Mesenchymal stem cell (in vitro differentiated cells and primary cell): ENCODE results near the gene LHFPL6.

Experiments used
- DNase-seq: peaks from one replicate; pipeline ENCODE4 v3.0.0-alpha.2; 2013
- H2AFZ ChIP-seq: one replicate; pipeline ENCODE4 v1.6.1; 2013; ENCODE audit warnings: low read depth, mild to moderate bottlenecking, control low read depth, inconsistent platforms, low read length, moderate library complexity
- H2AK5ac ChIP-seq: 2 replicates; pipeline ENCODE4 v1.6.1; 2013; ENCODE audit warnings: low read length, moderate library complexity, mild to moderate bottlenecking, inconsistent platforms; ENCODE audit not compliant: severe bottlenecking
- H2BK120ac ChIP-seq: one replicate; pipeline ENCODE4 v1.6.1; 2013; ENCODE audit warnings: low read depth, mild to moderate bottlenecking, inconsistent platforms, low read length, moderate library complexity
- H2BK12ac ChIP-seq, 2 experiments: one replicate each; pipeline ENCODE4 v1.6.1; 2013; ENCODE audit warnings: inconsistent platforms in 2 of 2, low read length in 2 of 2, mild to moderate bottlenecking in 2 of 2, moderate library complexity in 2 of 2, control low read depth in 1 of 2
- H2BK15ac ChIP-seq: one replicate; pipeline ENCODE4 v1.6.1; 2013; ENCODE audit warnings: mild to moderate bottlenecking, low read depth, inconsistent platforms; ENCODE audit not compliant: poor library complexity, severe bottlenecking
- H2BK5ac ChIP-seq: 2 replicates; pipeline ENCODE4 v1.6.1; 2013; ENCODE audit warnings: low read depth, mild to moderate bottlenecking, low read length, control low read depth, inconsistent platforms; ENCODE audit not compliant: poor library complexity, severe bottlenecking
- H3K14ac ChIP-seq, 2 experiments: one replicate each; pipeline ENCODE4 v1.6.1; 2013; ENCODE audit warnings: inconsistent platforms in 2 of 2, low read length in 2 of 2, control low read depth in 1 of 2, mild to moderate bottlenecking in 1 of 2, moderate library complexity in 1 of 2
- H3K18ac ChIP-seq, 2 experiments: one replicate each; pipeline ENCODE4 v1.6.1; 2013; ENCODE audit warnings: inconsistent platforms in 2 of 2, low read length in 2 of 2, control low read depth in 1 of 2, low read depth in 1 of 2, mild to moderate bottlenecking in 1 of 2
- H3K23ac ChIP-seq, 2 experiments: one replicate each; pipeline ENCODE4 v1.6.1; 2013; ENCODE audit warnings: inconsistent platforms in 2 of 2, low read length in 2 of 2, mild to moderate bottlenecking in 2 of 2, moderate library complexity in 2 of 2, control low read depth in 1 of 2
- H3K27ac ChIP-seq: 2 replicates; pipeline ENCODE4 v1.5.1; 2013; ENCODE audit warnings: mild to moderate bottlenecking, moderate library complexity, low read length, control low read depth, inconsistent platforms; ENCODE audit not compliant: poor library complexity, severe bottlenecking
- H3K27me3 ChIP-seq, 2 experiments: 2 replicates each; pipeline versions ENCODE4 v1.6.1 to v1.7.0; 2013; ENCODE audit warnings: low read length in 2 of 2, mild to moderate bottlenecking in 2 of 2, moderate library complexity in 2 of 2, control low read depth in 1 of 2, inconsistent platforms in 1 of 2; ENCODE audit not compliant: control insufficient read depth in 1 of 2, insufficient read depth in 1 of 2
- H3K36me3 ChIP-seq, 2 experiments: 2 replicates each; pipeline versions ENCODE4 v1.6.1 to v1.7.0; 2013; ENCODE audit warnings: low read length in 2 of 2, control low read depth in 1 of 2, inconsistent platforms in 1 of 2, low read depth in 1 of 2, mild to moderate bottlenecking in 1 of 2; ENCODE audit not compliant: insufficient read depth in 2 of 2, control insufficient read depth in 1 of 2
- H3K4ac ChIP-seq, 2 experiments: one replicate each; pipeline ENCODE4 v1.6.1; 2013; ENCODE audit warnings: inconsistent platforms in 2 of 2, low read length in 2 of 2, mild to moderate bottlenecking in 2 of 2, moderate library complexity in 2 of 2, control low read depth in 1 of 2, low read depth in 1 of 2
- H3K4me1 ChIP-seq: 2 replicates; pipeline ENCODE4 v1.6.1; 2013; ENCODE audit warnings: low read depth, low read length, control low read depth; ENCODE audit not compliant: control insufficient read depth, insufficient read depth
- H3K4me2 ChIP-seq: 2 replicates; pipeline ENCODE4 v1.6.1; 2013; ENCODE audit warnings: low read length, mild to moderate bottlenecking, inconsistent platforms; ENCODE audit not compliant: poor library complexity, severe bottlenecking
- H3K4me3 ChIP-seq, 2 experiments: 2 replicates each; pipeline versions ENCODE4 v1.5.1 to v1.7.0; 2013; ENCODE audit warnings: low read length in 2 of 2, mild to moderate bottlenecking in 2 of 2, control low read depth in 1 of 2, low read depth in 1 of 2; ENCODE audit not compliant: insufficient read depth in 1 of 2
- H3K79me1 ChIP-seq: replicated peaks from 2 replicates; pipeline ENCODE4 v1.6.1; 2013; ENCODE audit warnings: mild to moderate bottlenecking, control low read depth, low read length, inconsistent platforms; ENCODE audit not compliant: poor library complexity, severe bottlenecking
- H3K9ac ChIP-seq: 2 replicates; pipeline ENCODE4 v1.7.0; 2013; ENCODE audit warnings: mild to moderate bottlenecking, low read length, moderate library complexity
- H3K9me3 ChIP-seq: 2 replicates; pipeline ENCODE4 v1.7.0; 2013; ENCODE audit warnings: mild to moderate bottlenecking, low read length; ENCODE audit not compliant: control insufficient read depth
- H4K8ac ChIP-seq: one replicate; pipeline ENCODE4 v1.6.1; 2013; ENCODE audit warnings: inconsistent platforms, mild to moderate bottlenecking, low read length, moderate library complexity
- H4K91ac ChIP-seq: one replicate; pipeline ENCODE4 v1.6.1; 2013; ENCODE audit warnings: mild to moderate bottlenecking, low read length, inconsistent platforms
- WGBS: methylation state at CpG from one replicate; pipeline ENCODE4 v1.1.7; 2013; ENCODE audit warnings: mixed read lengths; 5-methylcytosine and 5-hydroxymethylcytosine counted together

LHFPL6 gene

GRCh38 chr13:39410096-39410901 lies 192.7 kb downstream of the LHFPL6 start:
- H3K4me3 ChIP-seq: no peak overlapping the region

GRCh38 chr13:39408512-39408911 lies 194.5 kb downstream of the LHFPL6 start:
- no peaks in the 10 kb centered on the region for H3K9me3 ChIP-seq
- H3K18ac ChIP-seq: no peak overlapping the region
- H3K4me2 ChIP-seq: no peak overlapping the region
- H4K8ac ChIP-seq: no peak overlapping the region
- no peak overlapping the region for H3K23ac ChIP-seq
- H2AFZ ChIP-seq: no peak overlapping the region
- no peak overlapping the region for H2AK5ac ChIP-seq
- no peaks in the 10 kb centered on the region for H3K36me3 ChIP-seq
- H2BK15ac ChIP-seq: no peak overlapping the region
- peaks cover 3% of the 10 kb centered on the region for H3K79me1 ChIP-seq
- H3K27me3 ChIP-seq: no peaks in the 10 kb centered on the region
- H2BK5ac ChIP-seq: no peak overlapping the region
- H3K4ac ChIP-seq: no peak overlapping the region
- H2BK120ac ChIP-seq: no peak overlapping the region
- H3K9ac ChIP-seq: no peak overlapping the region
- H3K14ac ChIP-seq: no peak overlapping the region
- no peak overlapping the region for H3K4me3 ChIP-seq
- no peak overlapping the region for H2BK12ac ChIP-seq
- 93% methylated on average over 3 of the region's 3 CpGs for WGBS
- no peak for DNase-seq
- no peaks in the 10 kb centered on the region for H3K4me1 ChIP-seq
- H3K27ac ChIP-seq: no peak overlapping the region
- no peak overlapping the region for H4K91ac ChIP-seq

More at GRCh38 chr13:39410096-39410901, 192.7 kb downstream of the LHFPL6 start:
- Histone ChIP-seq H2BK120ac (no peak overlapping the region), H3K4me1 (no peaks in the 10 kb centered on the region), H3K23ac (no peak overlapping the region), H3K9ac (peak overlapping the region; percentile 14), H2BK15ac (no peak overlapping the region), H2BK12ac (no peak overlapping the region), H3K36me3 (no peaks in the 10 kb centered on the region), H3K79me1 (peaks cover 6% of the 10 kb centered on the region), H4K91ac (no peak overlapping the region), H3K14ac (no peak overlapping the region), H2AK5ac (no peak overlapping the region), H3K4ac (no peak overlapping the region), H2AFZ (no peak overlapping the region), H3K27me3 (no peaks in the 10 kb centered on the region), H4K8ac (no peak overlapping the region), H2BK5ac (no peak overlapping the region), H3K4me2 (no peak overlapping the region), H3K27ac (peak overlapping the region; percentile 38), H3K9me3 (no peaks in the 10 kb centered on the region), H3K18ac (no peak overlapping the region)
- WGBS: 81% methylated on average over 2 of the region's 2 CpGs
- DNase-seq: peak; percentile 41

DNA sequence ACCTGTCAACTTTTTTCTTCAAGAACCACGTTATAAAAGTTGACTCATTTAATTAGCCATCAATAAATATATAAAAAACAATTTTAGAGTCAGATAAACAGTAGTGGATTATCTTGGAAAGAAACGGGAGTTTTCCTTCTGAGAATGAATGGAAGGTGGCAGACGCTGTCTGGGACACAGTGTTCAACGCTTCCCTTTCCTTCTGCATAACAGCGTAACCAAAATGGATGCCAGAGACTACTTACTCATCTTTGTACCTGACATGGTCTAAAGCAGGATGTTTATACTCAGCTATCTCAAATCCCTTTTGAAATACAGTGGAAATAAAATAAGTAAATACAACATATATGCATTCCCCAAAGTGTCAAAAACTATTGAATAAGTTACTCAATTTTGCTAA lies 195.2 kb downstream of the LHFPL6 start:
- WGBS: 86% methylated on average over 3 of the region's 5 CpGs
- no peaks in the 10 kb centered on the region for H3K36me3 ChIP-seq
- no peaks in the 10 kb centered on the region for H3K4me1 ChIP-seq
- no peak overlapping the region for H2AK5ac ChIP-seq
- H3K18ac ChIP-seq: no peak overlapping the region
- no peak overlapping the region for H2BK12ac ChIP-seq
- H3K23ac ChIP-seq: no peak overlapping the region
- H3K4me3 ChIP-seq: no peak overlapping the region
- no peak overlapping the region for H3K14ac ChIP-seq
- H2AFZ ChIP-seq: no peak overlapping the region
- no peak overlapping the region for H3K9ac ChIP-seq
- peaks cover 3% of the 10 kb centered on the region for H3K79me1 ChIP-seq
- H4K8ac ChIP-seq: no peak overlapping the region
- H4K91ac ChIP-seq: no peak overlapping the region
- H2BK15ac ChIP-seq: no peak overlapping the region
- H3K27me3 ChIP-seq: no peaks in the 10 kb centered on the region
- no peak for DNase-seq
- no peak overlapping the region for H3K4me2 ChIP-seq
- H2BK120ac ChIP-seq: no peak overlapping the region
- H3K4ac ChIP-seq: no peak overlapping the region
- no peak overlapping the region for H2BK5ac ChIP-seq
- no peak overlapping the region for H3K27ac ChIP-seq
- H3K9me3 ChIP-seq: no peaks in the 10 kb centered on the region

- no peak overlapping the region for H3K9ac ChIP-seq
- H2BK120ac ChIP-seq: no peak overlapping the region
- no peak for DNase-seq
- no peaks in the 10 kb centered on the region for H3K36me3 ChIP-seq
- H2AFZ ChIP-seq: no peak overlapping the region
- H3K4me1 ChIP-seq: peaks cover 2% of the 10 kb centered on the region
- H3K4me2 ChIP-seq: no peak overlapping the region
- H2BK12ac ChIP-seq: no peak overlapping the region
- no peak overlapping the region for H3K14ac ChIP-seq
- H3K4ac ChIP-seq: no peak overlapping the region
- H4K91ac ChIP-seq: no peak overlapping the region
- no peak overlapping the region for H4K8ac ChIP-seq
- H2BK15ac ChIP-seq: no peak overlapping the region
- no peak overlapping the region for H2AK5ac ChIP-seq
- no peak overlapping the region for H2BK5ac ChIP-seq
- H3K27me3 ChIP-seq: no peaks in the 10 kb centered on the region
- no peak overlapping the region for H3K23ac ChIP-seq
- H3K4me3 ChIP-seq: no peak overlapping the region
- H3K27ac ChIP-seq: no peak overlapping the region
- peaks cover 5% of the 10 kb centered on the region for H3K79me1 ChIP-seq
- H3K18ac ChIP-seq: no peak overlapping the region
- H3K9me3 ChIP-seq: no peaks in the 10 kb centered on the region
Measured at GRCh38 chr13:39407138-39407537, 195.9 kb downstream of the LHFPL6 start.
